HG02884 (cell line): ENCODE results near the gene SPINK4.
A peak's percentile ranks its signal among the peaks of the same experiment; 100 is the strongest.

ENCODE experiments used
- ATAC-seq: cut with Tn5 transposase; IDR thresholded peaks from one replicate; pipeline ENCODE4 v1.9.1; 2021; ENCODE audit warnings: mild to moderate bottlenecking, moderate library complexity; ENCODE audit not compliant: unreplicated experiment

SPINK4 gene

GRCh38 chr9:33239921-33240320, at the start of gene SPINK4:
TSS of gene SPINK4 (plus strand) at chr9:33240167. CDS start at chr9:33240209, 42 bp downstream.
- ATAC-seq: no peak

- ATAC-seq: no peak
Observed at GRCh38 chr9:33192493-33193255, 47.3 kb upstream of the SPINK4 start.

- no peak for ATAC-seq
Observed at GRCh38 chr9:33193818-33194217, 46.1 kb upstream of the SPINK4 start.

GRCh38 chr9:33196736-33197135, 43.2 kb upstream of the SPINK4 start:
- ATAC-seq: no peak

- ATAC-seq: no peak
Observed at GRCh38 chr9:33197279-33198152, 42.5 kb upstream of the SPINK4 start.

GRCh38 chr9:33198165-33198564, 41.8 kb upstream of the SPINK4 start:
- ATAC-seq: no peak

- ATAC-seq: peak; percentile 30
Observed at GRCh38 chr9:33202018-33202417, 37.9 kb upstream of the SPINK4 start.

GRCh38 chr9:33202552-33203201, 37.3 kb upstream of the SPINK4 start:
- peak; percentile 99 for ATAC-seq

- ATAC-seq: no peak
Observed at GRCh38 chr9:33209394-33209793, 30.6 kb upstream of the SPINK4 start.

GRCh38 chr9:33210006-33210715, 29.8 kb upstream of the SPINK4 start:
- ATAC-seq: no peak

- ATAC-seq: no peak
Observed at GRCh38 chr9:33211695-33212393, 28.1 kb upstream of the SPINK4 start.

GRCh38 chr9:33220681-33221567, 19.0 kb upstream of the SPINK4 start:
- ATAC-seq: no peak

- ATAC-seq: no peak
Observed at GRCh38 chr9:33221568-33221884, 18.4 kb upstream of the SPINK4 start.

GRCh38 chr9:33222031-33222430, 17.9 kb upstream of the SPINK4 start:
- no peak for ATAC-seq

- no peak for ATAC-seq
Observed at GRCh38 chr9:33223696-33224095, 16.3 kb upstream of the SPINK4 start.

GRCh38 chr9:33225319-33226147, 14.4 kb upstream of the SPINK4 start:
- ATAC-seq: no peak

GRCh38 chr9:33227008-33227398, 13.0 kb upstream of the SPINK4 start:
- peak; percentile 62 for ATAC-seq

GRCh38 chr9:33227741-33228140, 12.2 kb upstream of the SPINK4 start:
- ATAC-seq: no peak

GRCh38 chr9:33228606-33229005, 11.4 kb upstream of the SPINK4 start:
- no peak for ATAC-seq
